ENCODE results near the gene MYDGF. TPM values are rescaled to one million over a fixed set of nuclear protein-coding genes. Genes with fewer than 3 reads are reported as not detected.

MYDGF gene
- total RNA-seq, 4 donors from 2014 or later: 33.5 to 48.7 (median 41.5) TPM

Other genes with a start within 250 kb of the MYDGF start
- 100 to 1,000 TPM in 1 of 4 donors, 10 to 100 TPM in 3; 84.3 to 101 (median 92.2) TPM for gene UBXN6, start 212.5 kb downstream of the MYDGF start, total RNA-seq
- gene HDGFL2, start 198.0 kb downstream of the MYDGF start, total RNA-seq: 10 to 100 TPM; 30.2 to 54.0 (median 48.7) TPM
- gene PLIN4, start 151.9 kb downstream of the MYDGF start, total RNA-seq: 100 to 1,000 TPM in 3 of 4 donors, 10 to 100 TPM in 1; 65.1 to 689 (median 138) TPM
- 10 to 100 TPM; 12.0 to 26.7 (median 19.1) TPM for gene PLIN5, start 135.1 kb downstream of the MYDGF start, total RNA-seq
- 1 to 10 TPM in 3 of 4 donors, under 1 TPM in 1; 0.66 to 2.5 (median 1.4) TPM for gene LRG1, start 130.3 kb downstream of the MYDGF start, total RNA-seq
- gene SEMA6B, start 110.7 kb downstream of the MYDGF start, total RNA-seq: 10 to 100 TPM in 2 of 4 donors, 1 to 10 TPM in 2; 1.5 to 18.6 (median 7.4) TPM
- 1 to 10 TPM; 7.3 to 8.8 (median 8.4) TPM for gene TNFAIP8L1, start 30.8 kb downstream of the MYDGF start, total RNA-seq
- 100 to 1,000 TPM in 1 of 4 donors, 10 to 100 TPM in 3; 53.9 to 134 (median 68.0) TPM for gene DPP9, start 53.5 kb upstream of the MYDGF start, total RNA-seq
- 10 to 100 TPM; 12.3 to 17.1 (median 15.2) TPM for gene FEM1A, start 121.4 kb upstream of the MYDGF start, total RNA-seq
- gene TICAM1, start 161.4 kb upstream of the MYDGF start, total RNA-seq: 10 to 100 TPM in 1 of 4 donors, 1 to 10 TPM in 3; 3.5 to 10.8 (median 4.7) TPM
- 10 to 100 TPM; 29.5 to 96.3 (median 40.5) TPM for gene PLIN3, start 197.3 kb upstream of the MYDGF start, total RNA-seq
- gene ARRDC5, start 232.6 kb upstream of the MYDGF start, total RNA-seq: under 1 TPM in 3 of 4 donors, not detected in 1; 0.44 to 0.90 (median 0.63) TPM
- gene UHRF1, start 239.2 kb upstream of the MYDGF start, total RNA-seq: 1 to 10 TPM; 1.7 to 7.2 (median 3.0) TPM